NT2/D1 (cell line): ENCODE measurements around the gene CD8A.

Source experiments
- YY1 ChIP-seq: IDR thresholded peaks from 2 replicates; pipeline ENCODE4 v1.6.1; 2011; ENCODE audit not compliant: insufficient read length, insufficient read depth
- ZNF274 ChIP-seq: IDR thresholded peaks from 2 replicates; pipeline ENCODE4 v1.6.1; 2011; ENCODE audit warnings: mild to moderate bottlenecking, low read depth, low read length

DNA sequence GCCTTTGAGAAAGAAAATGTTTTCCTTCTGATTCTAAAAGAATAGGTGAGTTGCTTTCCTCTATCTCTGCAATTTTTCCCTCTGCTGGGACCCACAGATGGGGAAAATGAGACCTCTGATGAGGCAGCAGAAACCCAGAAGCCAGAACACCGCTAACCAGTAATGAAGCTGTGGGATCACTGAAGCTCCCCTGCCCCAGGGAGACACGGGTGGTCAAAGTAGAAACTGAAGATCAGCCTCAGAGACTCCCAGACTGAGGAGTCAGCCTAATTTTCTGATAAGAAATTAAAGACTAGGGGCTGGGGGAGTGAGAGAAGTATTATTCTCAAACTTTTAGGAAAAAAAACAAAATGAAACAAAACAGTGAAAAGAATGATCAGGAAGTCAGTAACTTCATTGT, 40.8 kb upstream of the CD8A start:
- TF ChIP-seq YY1 = no peak
- no peak for TF ChIP-seq ZNF274
